Measurements from ENCODE around the gene DGCR6. TPM values are rescaled to one million over a fixed set of nuclear protein-coding genes. Genes with fewer than 3 reads are reported as not detected.
"Not testable (repeated sequence)": the region's sequence is repeated elsewhere in the genome, so short reads cannot be mapped to it uniquely, and the experiment has no call there.

Gene DGCR6
- total RNA-seq, 2 experiments from 2014 or later, result 0.96 to 1.1 TPM

DNA sequence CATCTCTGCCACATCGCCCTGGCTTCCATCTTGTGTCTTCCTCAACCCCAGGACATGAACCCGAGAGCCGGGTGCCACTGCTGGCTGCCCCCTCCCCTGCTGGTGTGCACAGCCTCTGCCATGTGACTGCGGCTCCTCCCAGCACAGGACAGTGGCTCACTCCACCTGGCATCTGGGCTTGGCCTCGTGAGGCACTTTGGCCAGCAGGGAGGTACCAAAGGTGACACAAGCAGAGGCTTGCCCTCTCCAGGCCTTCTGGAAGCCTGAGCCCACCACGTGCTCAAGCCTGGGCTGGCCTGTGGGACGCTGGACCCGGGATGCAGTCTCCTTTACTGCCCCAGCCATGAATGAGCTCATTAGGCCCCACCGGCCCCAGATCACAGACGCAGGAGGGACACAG is 8.4 kb downstream of the DGCR6 start:
- H3K27ac Mint-ChIP-seq; ATAC-seq; CTCF ChIA-PET; H3K9me3 Mint-ChIP-seq (ENCODE audit: low read depth); H3K27me3 Mint-ChIP-seq; H3K4me1 Mint-ChIP-seq; DNase-seq; H3K4me3 Mint-ChIP-seq; H3K36me3 Mint-ChIP-seq: not testable (repeated sequence)

DNA sequence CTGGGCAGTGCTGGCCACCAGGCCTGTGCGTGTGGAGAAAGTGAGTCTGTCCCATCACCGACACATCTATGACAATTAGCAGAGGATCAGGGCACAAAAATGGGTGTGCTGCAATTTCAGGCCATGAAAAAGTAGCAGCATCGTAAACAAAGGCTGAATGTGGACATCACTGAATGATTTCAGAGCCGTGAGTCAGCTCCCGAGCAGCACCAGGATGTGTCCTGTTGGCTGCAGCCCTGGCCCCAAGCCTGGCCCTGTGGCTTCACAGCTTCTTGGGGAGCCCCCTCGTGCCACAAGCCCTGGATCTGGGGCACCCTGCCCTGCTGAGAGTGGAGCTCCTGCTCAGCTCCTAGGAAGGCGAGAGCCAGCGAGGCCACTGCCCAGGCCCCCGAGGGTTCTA is 9.4 kb downstream of the DGCR6 start:
- H3K9me3 Mint-ChIP-seq (ENCODE audit: low read depth); DNase-seq; CTCF ChIA-PET; ATAC-seq; H3K4me3 Mint-ChIP-seq; H3K36me3 Mint-ChIP-seq; H3K27ac Mint-ChIP-seq; H3K27me3 Mint-ChIP-seq; H3K4me1 Mint-ChIP-seq: not testable (repeated sequence)

DNA sequence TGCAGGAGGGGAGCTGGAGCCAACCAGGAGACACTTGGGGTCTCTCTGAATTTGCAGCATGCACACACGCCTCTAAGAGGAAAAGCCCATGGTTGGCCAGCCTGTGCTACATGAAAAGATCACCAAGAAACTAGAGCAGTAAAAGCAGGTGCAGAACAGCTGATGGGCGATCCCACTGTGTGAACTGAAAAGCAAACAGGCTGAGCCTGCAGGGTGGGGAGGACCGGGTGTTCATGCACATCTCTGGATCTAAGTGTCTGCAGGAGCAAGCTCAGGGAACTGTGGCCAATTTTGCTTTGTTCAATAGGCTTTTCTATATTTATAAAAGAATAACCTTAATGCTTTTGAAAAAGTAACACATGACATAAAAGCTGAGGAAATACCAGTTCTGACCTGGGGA is 11.7 kb downstream of the DGCR6 start:
- ATAC-seq; H3K27me3 Mint-ChIP-seq; DNase-seq; H3K4me3 Mint-ChIP-seq; H3K36me3 Mint-ChIP-seq; H3K27ac Mint-ChIP-seq; H3K4me1 Mint-ChIP-seq; CTCF ChIA-PET; H3K9me3 Mint-ChIP-seq (ENCODE audit: low read depth): not testable (repeated sequence)

- H3K27me3 Mint-ChIP-seq; H3K9me3 Mint-ChIP-seq (ENCODE audit: low read depth); DNase-seq; H3K4me3 Mint-ChIP-seq; H3K36me3 Mint-ChIP-seq; H3K4me1 Mint-ChIP-seq; H3K27ac Mint-ChIP-seq; ATAC-seq; CTCF ChIA-PET: not testable (repeated sequence)
Measured at GRCh38 chr22:18920257-18920902, 14.3 kb downstream of the DGCR6 start.

- Mint-ChIP-seq H3K27ac (no peak overlapping the region), H3K9me3 (ENCODE audit: low read depth) (no peaks in the 10 kb centered on the region), H3K4me1 (no peaks in the 10 kb centered on the region), H3K27me3 (no peaks in the 10 kb centered on the region), H3K36me3 (no peaks in the 10 kb centered on the region), H3K4me3 (no peak overlapping the region)
- ATAC-seq, result no peak
- DNase-seq, result no peak
- CTCF ChIA-PET, result no interaction called here
Measured at GRCh38 chr22:18925368-18926064, 19.4 kb downstream of the DGCR6 start.

GRCh38 chr22:18927020-18927419 is 20.9 kb downstream of the DGCR6 start:
- Mint-ChIP-seq H3K27ac (no peak overlapping the region), H3K4me1 (no peaks in the 10 kb centered on the region), H3K36me3 (no peaks in the 10 kb centered on the region), H3K27me3 (no peaks in the 10 kb centered on the region), H3K4me3 (no peak overlapping the region), H3K9me3 (ENCODE audit: low read depth) (no peaks in the 10 kb centered on the region)
- CTCF ChIA-PET, result no interaction called here
- ATAC-seq (no peak), DNase-seq (no peak)

- H3K4me1 Mint-ChIP-seq, result no peaks in the 10 kb centered on the region
- DNase-seq (no peak), ATAC-seq (no peak)
- H3K9me3 Mint-ChIP-seq (ENCODE audit: low read depth), result no peaks in the 10 kb centered on the region
- H3K27ac Mint-ChIP-seq, result no peak overlapping the region
- no peak overlapping the region for H3K4me3 Mint-ChIP-seq
- no peaks in the 10 kb centered on the region for H3K27me3 Mint-ChIP-seq
- no peaks in the 10 kb centered on the region for H3K36me3 Mint-ChIP-seq
- CTCF ChIA-PET, result no interaction called here
Measured at GRCh38 chr22:18927573-18927972, 21.5 kb downstream of the DGCR6 start.

DNA sequence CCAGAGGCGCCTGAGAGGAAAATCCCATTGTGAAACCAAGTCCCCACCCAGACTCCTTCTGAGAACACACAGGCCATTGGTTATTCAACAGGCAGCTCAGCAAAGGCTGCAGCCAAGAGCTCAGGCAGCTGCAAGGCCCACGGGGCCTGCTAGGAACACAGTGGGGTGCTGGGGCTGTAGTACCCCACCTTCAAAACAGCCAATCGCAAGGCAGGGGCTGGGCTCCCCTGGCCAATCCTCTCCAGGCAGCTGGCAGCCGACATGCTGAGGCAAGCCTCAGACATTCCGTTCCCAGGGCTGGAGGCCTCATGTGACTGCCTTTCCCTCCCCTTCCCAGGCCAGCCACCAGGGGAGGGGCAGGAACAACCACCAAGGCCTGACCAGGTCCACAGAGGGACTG is 23.3 kb downstream of the DGCR6 start:
- ATAC-seq (no peak), DNase-seq (no peak)
- no peaks in the 10 kb centered on the region for H3K9me3 Mint-ChIP-seq (ENCODE audit: low read depth)
- H3K27me3 Mint-ChIP-seq, result no peaks in the 10 kb centered on the region
- no peaks in the 10 kb centered on the region for H3K4me1 Mint-ChIP-seq
- no peaks in the 10 kb centered on the region for H3K36me3 Mint-ChIP-seq
- CTCF ChIA-PET, result no interaction called here
- H3K27ac Mint-ChIP-seq, result no peak overlapping the region
- H3K4me3 Mint-ChIP-seq, result no peak overlapping the region

DNA sequence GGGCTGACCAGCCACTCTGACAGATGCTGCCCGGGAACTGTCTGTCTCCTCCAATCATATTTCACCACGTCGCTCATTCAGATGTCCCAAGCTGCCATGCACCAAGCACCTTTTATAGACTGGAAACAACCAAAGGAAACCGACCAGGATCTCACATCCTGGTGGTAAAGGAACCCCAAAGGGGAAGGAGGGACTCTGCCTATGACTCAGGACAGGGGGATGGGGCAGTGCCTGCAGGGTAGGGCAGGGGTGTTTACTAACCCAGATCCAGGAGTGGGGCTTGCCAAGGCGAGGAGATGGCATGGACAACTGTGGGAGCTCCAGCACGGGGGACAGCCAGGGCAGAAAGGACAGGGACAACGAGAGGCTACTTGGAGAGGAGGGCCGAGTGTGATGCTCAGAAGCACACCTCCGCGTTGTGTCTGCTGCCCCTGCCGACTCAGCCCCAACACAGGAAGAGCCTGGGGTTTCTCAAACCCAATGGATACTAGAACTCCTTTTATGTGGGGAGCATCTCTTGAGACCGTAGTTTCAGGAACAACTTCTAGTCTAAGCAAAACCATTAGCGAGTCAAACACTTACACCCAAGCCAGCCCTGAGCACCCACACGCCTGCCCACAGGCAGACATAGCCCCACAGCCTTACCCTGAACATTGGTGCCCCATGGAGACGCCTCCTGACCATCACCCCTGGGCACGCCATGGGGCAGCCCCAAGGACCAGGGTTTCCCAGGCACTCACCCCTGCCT is 26.0 kb downstream of the DGCR6 start:
- Mint-ChIP-seq H3K4me1 (no peaks in the 10 kb centered on the region), H3K36me3 (no peaks in the 10 kb centered on the region), H3K27ac (no peak overlapping the region), H3K9me3 (ENCODE audit: low read depth) (no peaks in the 10 kb centered on the region), H3K4me3 (no peak overlapping the region), H3K27me3 (no peaks in the 10 kb centered on the region)
- ATAC-seq (no peak), DNase-seq (no peak)
- CTCF ChIA-PET, result no interaction called here

GRCh38 chr22:18933914-18934313 is 27.8 kb downstream of the DGCR6 start:
- no peak overlapping the region for H3K27ac Mint-ChIP-seq

DNA sequence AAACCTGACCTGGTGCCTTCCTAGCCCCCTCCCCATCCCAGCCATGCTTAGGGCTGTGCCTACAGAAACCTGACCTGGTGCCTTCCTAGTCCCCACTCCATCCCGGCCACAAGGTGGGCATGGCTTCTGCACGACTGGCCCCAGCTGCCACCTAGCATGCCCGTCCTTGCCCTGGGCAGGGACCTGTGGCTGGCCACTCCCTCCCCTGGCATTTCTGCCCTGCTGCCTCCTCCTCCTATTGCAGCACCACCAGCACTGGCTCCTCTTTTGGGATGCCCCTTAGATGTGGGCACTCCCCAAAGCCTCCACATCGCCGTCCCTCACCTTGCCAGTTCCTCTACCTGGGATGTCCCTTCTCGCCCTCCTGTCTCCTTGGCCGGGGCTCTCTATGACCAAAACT is 28.6 kb downstream of the DGCR6 start:
- ATAC-seq; H3K27ac Mint-ChIP-seq; DNase-seq; H3K4me1 Mint-ChIP-seq; H3K27me3 Mint-ChIP-seq; H3K9me3 Mint-ChIP-seq (ENCODE audit: low read depth); H3K4me3 Mint-ChIP-seq; H3K36me3 Mint-ChIP-seq; CTCF ChIA-PET: not testable (repeated sequence)

More at GRCh38 chr22:18933914-18934313, 27.8 kb downstream of the DGCR6 start:
- no peak for DNase-seq
- no peak overlapping the region for H3K4me3 Mint-ChIP-seq
- no peaks in the 10 kb centered on the region for H3K36me3 Mint-ChIP-seq
- H3K9me3 Mint-ChIP-seq (ENCODE audit: low read depth), result no peaks in the 10 kb centered on the region
- ATAC-seq, result no peak
- no peaks in the 10 kb centered on the region for H3K4me1 Mint-ChIP-seq
- CTCF ChIA-PET, result interaction anchor here (1.0 kb wide), 1 partner anchor 28 kb away, joined by 4 read pairs; the partner anchor contains the start of gene DGCR6
- H3K27me3 Mint-ChIP-seq, result no peaks in the 10 kb centered on the region

DNA sequence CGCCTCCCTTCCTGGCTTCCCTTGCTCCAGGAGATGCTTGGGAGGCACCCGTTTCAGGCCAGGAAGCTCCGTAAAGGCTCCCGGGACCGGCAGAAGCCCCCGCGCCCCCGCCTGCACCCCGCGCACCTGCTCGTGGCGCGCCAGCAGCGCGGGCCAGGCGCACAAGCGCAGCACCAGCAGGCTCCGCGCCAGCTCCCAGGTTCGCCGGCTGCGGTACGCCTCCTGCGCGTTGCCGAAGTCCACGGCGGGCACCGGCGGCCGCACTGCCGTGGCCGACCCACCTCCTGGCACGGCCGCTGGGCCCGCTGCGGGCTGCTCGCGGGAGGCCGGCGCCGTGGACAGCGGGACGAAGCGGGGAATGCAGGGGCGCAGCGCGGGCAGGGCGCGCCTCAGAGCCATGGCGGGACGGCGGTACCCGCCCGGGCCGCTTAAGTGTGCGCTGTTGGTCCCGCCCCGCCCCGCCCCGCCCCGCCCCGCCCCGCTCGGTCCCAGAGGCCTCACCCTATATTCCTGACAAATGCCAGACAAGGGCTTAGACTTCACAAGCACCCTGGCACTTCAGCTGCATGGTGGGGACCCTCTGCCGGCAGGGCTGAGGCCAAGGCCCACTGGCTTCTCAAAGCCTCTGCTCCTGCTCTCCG is 29.9 kb downstream of the DGCR6 start, which contains the start of gene PRODH:
Gene PRODH (minus strand): TSS at position 405 of the 641 bp plus-strand sequence. CDS start 6 bp downstream, at position 399.
- Mint-ChIP-seq H3K27ac (no peak within 1 kb of the TSS), H3K4me1 (no peaks in the 10 kb centered on the region), H3K36me3 (no peaks in the 10 kb centered on the region), H3K4me3 (no peak within 1 kb of the TSS), H3K9me3 (ENCODE audit: low read depth) (no peaks in the 10 kb centered on the region), H3K27me3 (no peaks in the 10 kb centered on the region)
- CTCF ChIA-PET, result no interaction called here
- ATAC-seq (peak; percentile 79), DNase-seq (no peak)

GRCh38 chr22:18938691-18939090 is 32.6 kb downstream of the DGCR6 start:
- H3K9me3 Mint-ChIP-seq (ENCODE audit: low read depth); H3K4me3 Mint-ChIP-seq; H3K27ac Mint-ChIP-seq; DNase-seq; H3K4me1 Mint-ChIP-seq; CTCF ChIA-PET; H3K36me3 Mint-ChIP-seq; H3K27me3 Mint-ChIP-seq; ATAC-seq: not testable (repeated sequence)
